GM18499 (cell line): ENCODE results near the gene P4HA2.
"Not testable (repeated sequence)": the region's sequence is repeated elsewhere in the genome, so short reads cannot be mapped to it uniquely, and the experiment has no call there.

ENCODE experiments used
- ATAC-seq: cut with Tn5 transposase; IDR thresholded peaks from one replicate; pipeline ENCODE4 v1.9.1; 2021; ENCODE audit warnings: moderate number of reproducible peaks; ENCODE audit not compliant: insufficient read depth, unreplicated experiment

Gene P4HA2

DNA sequence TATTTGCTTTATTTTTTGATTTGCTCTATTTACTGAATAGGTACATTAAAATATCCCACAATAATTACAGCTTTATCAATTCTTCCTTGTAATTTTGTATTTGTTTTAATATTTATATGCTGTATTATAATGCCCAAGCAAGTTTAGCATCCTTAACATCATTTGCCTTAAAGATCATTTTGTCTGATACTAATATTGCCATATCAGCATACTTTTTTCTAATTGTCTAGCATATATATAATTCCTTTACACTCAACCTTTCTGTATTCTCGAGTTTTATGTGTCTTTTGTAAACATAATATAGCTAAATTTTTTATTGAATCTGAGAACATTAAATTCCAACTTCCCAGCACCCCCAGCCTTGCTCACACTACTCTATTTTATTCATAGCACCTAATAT lies 64.7 kb downstream of the P4HA2 start:
- no peak for ATAC-seq

DNA sequence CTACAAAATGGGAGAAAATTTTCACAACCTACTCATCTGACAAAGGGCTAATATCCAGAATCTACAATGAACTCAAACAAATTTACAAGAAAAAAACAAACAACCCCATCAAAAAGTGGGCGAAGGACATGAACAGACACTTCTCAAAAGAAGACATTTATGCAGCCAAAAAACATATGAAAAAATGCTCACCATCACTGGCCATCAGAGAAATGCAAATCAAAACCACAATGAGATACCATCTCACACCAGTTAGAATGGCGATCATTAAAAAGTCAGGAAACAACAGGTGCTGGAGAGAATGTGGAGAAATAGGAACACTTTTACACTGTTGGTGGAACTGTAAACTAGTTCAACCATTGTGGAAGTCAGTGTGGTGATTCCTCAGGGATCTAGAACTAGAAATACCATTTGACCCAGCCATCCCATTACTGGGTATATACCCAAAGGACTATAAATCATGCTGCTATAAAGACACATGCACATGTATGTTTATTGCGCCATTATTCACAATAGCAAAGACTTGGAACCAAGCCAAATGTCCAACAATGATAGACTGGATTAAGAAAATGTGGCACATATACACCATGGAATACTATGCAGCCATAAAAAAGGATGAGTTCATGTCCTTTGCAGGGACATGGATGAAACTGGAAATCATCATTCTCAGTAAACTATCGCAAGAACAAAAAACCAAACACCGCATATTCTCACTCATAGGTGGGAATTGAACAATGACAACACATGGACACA lies 65.9 kb downstream of the P4HA2 start:
- not testable (repeated sequence) for ATAC-seq

DNA sequence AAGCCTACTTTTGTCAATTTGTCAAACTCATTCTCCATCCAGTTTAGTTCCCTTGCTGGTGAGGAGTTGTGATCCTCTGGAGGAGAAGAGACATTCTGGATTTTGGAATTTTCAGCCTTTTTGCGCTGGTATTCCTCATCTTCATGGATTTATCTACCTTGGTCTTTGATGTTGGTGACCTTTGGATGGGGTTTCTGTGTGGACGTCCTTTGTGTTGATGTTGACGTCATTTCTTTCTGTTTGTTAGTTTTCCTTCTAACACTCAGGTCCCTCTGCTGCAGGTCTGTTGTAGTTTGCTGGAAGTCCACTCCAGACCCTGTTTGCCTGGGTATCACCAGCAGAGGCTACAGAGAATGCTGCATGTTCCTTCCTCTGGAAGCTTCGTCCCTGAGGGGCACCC lies 71.2 kb downstream of the P4HA2 start:
- no peak for ATAC-seq

DNA sequence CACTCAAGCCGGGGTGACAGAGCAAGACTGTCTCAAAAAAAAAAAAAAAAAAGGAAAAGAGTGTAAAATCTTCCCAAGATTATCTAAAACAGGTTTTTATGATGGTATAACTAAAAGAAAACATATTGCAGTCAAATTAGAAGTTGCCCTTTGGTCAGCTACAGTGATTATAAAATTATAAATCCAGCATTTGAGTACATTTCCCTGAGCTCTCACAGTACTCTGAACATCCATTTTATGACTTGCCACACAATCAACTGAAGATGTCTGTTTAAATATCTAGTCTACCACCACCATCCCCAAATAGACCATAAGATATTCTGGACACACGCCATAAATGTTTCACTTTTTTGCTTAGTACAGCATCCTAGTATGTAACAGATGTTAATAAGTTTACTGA lies 77.1 kb downstream of the P4HA2 start:
- ATAC-seq: no peak

DNA sequence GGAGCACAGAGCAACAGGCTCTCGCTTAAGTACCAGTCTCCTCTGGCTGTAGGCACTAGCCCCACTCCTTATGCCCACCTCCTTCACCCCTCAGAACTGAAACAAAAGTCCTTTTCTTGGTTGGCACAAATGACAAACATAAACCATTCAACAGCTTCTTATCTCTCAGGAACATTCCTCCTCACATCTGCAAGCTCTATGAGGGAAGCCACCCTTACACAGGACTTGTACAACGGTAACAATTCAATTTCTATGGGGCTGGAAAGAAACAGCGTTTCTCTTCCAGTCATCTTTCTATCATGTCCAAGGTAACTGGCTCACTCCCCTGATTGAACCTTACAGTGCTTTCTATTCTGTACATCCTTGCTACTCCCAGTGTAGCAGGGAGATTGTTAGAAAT lies 80.0 kb downstream of the P4HA2 start:
- no peak for ATAC-seq

DNA sequence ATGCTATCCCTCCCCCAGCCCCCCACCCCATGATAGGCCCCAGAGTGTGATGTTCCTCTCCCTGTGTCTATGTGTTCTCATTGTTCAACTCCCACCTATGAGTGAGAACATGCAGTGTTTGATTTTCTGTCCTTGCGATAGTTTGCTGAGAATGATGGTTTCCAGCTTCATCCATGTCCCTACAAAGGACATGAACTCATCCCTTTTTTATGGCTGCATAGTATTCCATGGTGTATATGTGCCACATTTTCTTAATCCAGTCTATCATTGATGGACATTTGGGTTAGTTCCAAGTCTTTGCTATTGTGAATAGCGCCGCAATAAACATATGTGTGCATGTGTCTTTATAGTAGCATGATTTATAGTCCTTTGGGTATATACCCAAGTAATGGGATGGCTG lies 82.3 kb downstream of the P4HA2 start:
- ATAC-seq: not testable (repeated sequence)

DNA sequence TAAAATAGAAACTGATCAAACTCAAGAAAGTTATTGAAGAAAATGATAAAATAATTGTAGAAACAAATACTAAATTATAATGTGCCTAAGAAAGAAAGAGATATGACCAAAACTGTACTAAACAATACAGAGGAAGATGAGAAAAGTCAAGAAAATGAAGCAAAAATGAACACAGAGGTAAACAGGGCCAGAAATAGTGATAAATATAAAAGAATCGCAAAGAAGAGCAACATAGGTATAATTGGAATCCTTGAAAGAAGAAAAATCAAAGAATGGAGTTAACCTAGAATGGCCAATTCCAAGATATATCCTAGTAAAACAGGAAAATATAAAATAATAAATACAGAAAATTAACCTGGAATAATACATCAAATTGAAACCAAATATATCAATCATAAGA lies 84.5 kb downstream of the P4HA2 start:
- ATAC-seq: no peak

DNA sequence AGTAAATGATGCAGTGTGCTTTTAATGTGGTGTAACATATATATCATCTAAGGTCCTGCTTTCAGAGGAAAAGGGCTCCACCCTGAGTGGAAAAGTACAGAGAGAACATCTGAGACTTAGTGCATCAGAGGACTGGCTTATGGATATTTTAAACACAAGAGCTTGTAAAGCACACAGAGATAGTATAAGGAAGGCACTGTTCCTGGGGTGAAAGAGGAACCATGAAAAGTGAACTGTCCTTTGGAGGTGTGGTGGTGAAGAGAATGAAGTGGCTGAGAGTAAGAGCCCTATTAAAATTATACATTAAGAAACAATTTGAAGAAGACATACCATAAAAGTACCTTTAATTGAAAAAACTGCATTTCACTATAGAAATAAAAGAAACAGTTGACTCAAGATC lies 85.2 kb downstream of the P4HA2 start:
- ATAC-seq: no peak
